Tongue (tissue), 2 donors: ENCODE measurements around the gene FGF1. TPM values are rescaled to one million over a fixed set of nuclear protein-coding genes. Genes with fewer than 3 reads are reported as not detected.
"Not testable (repeated sequence)": the region's sequence is repeated elsewhere in the genome, so short reads cannot be mapped to it uniquely, and the experiment has no call there.

Experiments
- DNase-seq: peaks from one replicate; pipeline ENCODE4 v3.0.0-alpha.2; 2015
- total RNA-seq: library from RNA; depleted of rRNA; stranded (reverse); fragments of >200 nt; gene quantifications from one replicate; pipeline ENCODE4 v1.2.3, GENCODE V29; 2014

The FGF1 gene
- total RNA-seq, 1 donor from 2014 or later, result 8.7 TPM

DNA sequence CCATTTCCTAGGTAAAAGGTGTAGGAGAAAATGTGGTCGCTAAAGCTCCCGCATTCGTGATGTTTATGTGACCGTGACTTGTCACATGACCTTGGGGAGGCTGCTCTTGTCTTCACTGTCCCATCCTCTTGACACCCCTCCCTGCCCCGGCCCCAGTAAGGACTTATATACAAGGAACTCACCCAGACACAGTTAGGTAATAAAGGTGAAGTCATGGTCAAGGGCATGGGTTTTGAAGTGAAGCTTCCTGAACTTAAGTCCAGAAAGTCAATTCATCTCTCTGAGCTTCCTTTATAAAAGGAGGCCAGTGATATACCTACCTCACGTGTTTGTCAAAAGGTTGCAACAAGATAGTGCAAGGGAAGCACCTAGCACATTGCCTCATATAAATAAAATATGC lies 17.6 kb downstream of the FGF1 start:
- no peak for DNase-seq

- DNase-seq, result no peak
Measured at GRCh38 chr5:142667831-142668230, 18.1 kb downstream of the FGF1 start.

DNA sequence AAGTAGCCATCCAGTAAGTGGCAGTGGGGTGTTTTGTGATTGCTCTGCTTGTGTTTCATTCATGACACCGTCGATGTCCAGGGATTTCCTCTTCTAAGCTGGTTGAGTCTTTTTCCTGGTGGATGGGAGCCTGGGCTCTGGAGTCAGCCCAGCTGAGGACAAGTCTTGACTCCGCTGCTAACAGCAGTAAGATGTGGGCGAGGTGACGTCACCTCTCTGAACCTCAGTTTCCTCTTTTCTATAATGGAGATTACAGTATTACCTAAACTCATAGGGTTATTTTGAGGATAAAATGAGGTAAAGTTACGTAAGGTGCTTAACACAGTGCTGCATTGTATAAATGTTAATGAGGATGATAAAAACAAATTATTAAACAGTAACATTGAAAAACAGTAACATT lies 21.3 kb downstream of the FGF1 start:
- no peak for DNase-seq

DNA sequence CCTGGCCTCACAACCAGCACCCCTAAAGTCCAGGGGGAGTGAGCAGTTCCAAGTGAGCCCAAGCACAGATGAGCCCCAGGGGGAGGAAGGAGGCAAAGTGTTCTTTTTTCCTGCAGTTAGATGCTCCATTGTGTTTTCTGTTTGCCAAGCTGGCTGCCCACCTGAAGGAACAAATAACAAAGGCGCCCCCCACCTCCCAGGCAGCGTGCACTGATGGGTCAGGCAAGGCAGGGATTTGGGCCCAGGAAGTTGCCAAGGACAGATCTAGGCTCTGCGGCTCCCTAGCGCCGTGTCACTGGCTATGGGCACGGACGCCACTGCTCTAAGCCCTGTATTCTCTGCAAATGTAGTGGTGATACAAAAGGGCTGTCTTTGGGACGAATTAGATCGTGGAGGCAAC lies 21.8 kb downstream of the FGF1 start:
- DNase-seq, result no peak

- no peak for DNase-seq
Measured at GRCh38 chr5:142663246-142663645, 22.6 kb downstream of the FGF1 start.

- DNase-seq, result no peak
Measured at GRCh38 chr5:142661957-142662356, 23.9 kb downstream of the FGF1 start.

- DNase-seq, result no peak
Measured at GRCh38 chr5:142661143-142661542, 24.7 kb downstream of the FGF1 start.

GRCh38 chr5:142660731-142661130 lies 25.2 kb downstream of the FGF1 start:
- DNase-seq, result no peak

GRCh38 chr5:142660196-142660595 lies 25.7 kb downstream of the FGF1 start:
- DNase-seq, result no peak

DNA sequence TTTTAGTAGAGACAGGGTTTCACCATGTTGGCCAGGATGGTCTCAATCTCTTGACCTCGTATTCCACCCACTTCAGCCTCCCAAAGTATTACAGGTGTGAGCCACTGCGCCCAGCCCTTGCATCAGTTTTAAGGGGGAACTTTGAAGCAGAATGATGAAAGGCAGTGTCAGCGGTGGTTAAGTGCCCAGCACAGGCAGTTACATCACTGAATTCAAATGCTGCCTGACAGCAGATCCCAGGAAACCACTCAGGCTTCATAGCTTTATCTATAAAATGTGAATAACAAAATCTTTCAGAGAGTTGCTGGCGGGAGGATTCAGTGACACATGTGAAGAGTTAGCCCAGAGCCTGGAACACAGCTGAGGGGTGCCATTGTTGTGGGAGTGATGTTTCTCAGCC lies 26.5 kb downstream of the FGF1 start:
- no peak for DNase-seq

DNA sequence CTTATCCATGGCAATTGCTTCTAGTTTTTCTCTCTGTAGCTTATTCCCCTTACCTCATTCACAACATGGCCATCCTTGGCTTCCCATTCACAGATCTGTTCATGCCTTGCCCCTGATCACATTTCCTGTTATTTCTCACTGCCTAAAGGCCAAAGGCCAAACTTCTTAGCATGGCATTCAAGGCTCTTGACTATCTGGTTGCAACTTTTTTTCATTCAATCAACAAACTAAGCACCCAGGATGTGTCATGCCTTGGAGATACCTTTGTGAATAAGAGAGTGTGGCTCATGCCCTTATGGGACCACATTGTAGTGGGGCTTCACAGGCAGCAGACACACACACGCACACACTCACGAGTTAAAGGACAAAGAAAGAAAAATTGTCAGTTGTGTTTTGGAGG lies 27.6 kb downstream of the FGF1 start:
- DNase-seq, result no peak

- no peak for DNase-seq
Measured at GRCh38 chr5:142657446-142657845, 28.4 kb downstream of the FGF1 start.

GRCh38 chr5:142655339-142656267 lies 30.3 kb downstream of the FGF1 start:
- DNase-seq, result peak; percentile 94

GRCh38 chr5:142654578-142655058 lies 31.3 kb downstream of the FGF1 start:
- no peak for DNase-seq

- no peak for DNase-seq
Measured at GRCh38 chr5:142653321-142653720, 32.6 kb downstream of the FGF1 start.

DNA sequence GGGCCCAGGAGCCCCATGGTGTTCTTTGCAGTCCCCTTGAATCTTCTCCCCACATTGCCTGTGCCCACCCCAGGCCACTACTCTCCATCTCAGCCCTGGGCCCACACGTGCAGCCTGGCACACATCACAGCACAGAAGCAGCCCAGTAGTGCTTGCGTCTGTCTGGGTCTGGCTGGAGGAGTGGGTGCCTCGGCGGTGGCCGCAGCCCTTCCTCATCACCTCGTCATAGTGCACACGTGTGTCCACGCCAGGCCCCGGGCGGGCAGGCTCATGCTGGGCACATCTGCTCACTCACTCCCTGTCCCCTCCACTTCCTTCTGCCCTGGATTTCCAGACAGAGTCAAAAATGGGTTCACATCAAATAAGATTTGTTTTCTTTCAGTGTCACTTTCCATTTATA lies 33.3 kb downstream of the FGF1 start:
- no peak for DNase-seq

DNA sequence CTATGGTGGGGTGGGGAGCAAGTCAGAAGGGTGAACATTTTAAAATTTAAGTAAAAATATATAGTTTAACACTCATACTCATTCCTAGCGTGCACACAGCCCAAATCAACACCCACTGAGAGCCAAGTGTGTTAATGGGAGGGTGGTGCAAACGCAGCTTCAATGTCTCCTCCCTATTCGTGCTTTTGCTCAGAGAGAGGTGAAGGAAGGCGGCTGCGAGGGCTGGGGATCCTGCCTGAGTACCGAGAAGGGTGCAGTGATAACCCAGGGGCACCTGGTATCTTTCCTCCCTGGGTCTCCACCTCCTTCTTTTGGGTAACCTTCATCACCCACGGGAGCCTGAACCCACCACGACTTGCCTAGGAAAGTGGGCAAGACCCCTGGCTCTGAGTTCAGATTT lies 35.0 kb downstream of the FGF1 start:
- DNase-seq, result no peak

- DNase-seq, result no peak
Measured at GRCh38 chr5:142650060-142650459, 35.8 kb downstream of the FGF1 start.

- DNase-seq, result not testable (repeated sequence)
Measured at GRCh38 chr5:142648108-142648507, 37.8 kb downstream of the FGF1 start.

DNA sequence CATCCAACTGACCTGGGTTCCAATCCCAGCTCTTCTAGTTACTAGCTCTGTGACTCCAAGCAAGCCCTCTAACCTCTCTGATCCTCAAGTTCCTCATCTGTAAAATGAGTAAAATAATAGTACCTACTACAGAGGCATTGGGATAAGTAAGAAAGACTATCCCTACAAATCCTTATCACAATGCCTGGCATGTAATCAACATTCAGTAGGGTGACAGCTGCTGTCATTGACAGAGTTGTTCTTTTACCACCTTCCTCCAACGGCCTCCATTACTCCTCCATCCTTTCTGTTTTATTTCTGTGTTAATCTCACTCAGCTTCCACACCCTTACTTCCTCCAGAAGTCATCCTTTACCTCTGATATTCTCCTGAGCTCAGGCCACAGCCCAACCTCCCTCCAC lies 40.4 kb downstream of the FGF1 start:
- no peak for DNase-seq

- no peak for DNase-seq
Measured at GRCh38 chr5:142644640-142645361, 41.1 kb downstream of the FGF1 start.

DNA sequence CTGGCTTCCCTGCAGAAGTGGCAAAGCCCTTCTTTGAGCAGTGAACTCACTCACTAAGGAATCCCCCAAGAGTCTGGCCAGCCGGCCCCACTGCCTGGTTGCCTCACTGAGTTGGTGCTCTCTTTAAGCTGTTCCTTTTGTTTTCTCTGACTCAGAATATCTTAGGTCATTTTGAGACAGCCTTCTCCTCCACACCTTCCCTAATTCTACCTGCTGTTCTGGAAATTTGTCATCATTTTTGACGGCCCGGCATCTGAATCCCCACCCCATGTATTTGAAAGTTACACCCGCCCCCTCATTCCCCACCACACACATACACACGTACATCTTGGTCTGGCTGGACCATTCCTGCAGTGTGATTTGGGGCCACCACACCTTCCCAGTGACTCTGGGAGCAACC lies 41.8 kb downstream of the FGF1 start:
- no peak for DNase-seq

DNA sequence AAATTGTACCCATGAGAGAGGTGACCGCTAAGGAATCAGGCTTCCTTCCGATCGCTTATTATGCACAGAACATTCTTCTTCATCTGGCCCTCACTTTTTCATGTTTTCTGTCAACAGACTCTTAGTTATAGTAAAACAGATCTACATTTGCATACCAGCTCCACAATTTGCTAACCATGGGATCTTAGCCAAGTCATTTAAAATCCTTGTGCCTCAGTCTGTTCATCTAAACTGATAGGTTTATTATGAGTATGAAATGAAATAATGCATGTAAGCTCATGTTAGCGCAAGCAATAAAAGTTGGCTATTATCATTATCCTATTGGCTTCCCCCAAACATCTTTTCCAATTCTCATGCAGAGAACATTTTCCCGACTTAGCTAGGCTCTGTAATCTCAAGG lies 42.3 kb downstream of the FGF1 start:
- no peak for DNase-seq

GRCh38 chr5:142642427-142642826 lies 43.5 kb downstream of the FGF1 start:
- no peak for DNase-seq
